C4-2B (cell line): ENCODE results near the gene GBGT1.

Source experiments
- ZFX ChIP-seq: fragments of 450-650 bp; IDR thresholded peaks from 2 replicates; pipeline ENCODE4 v1.6.1; 2017
- TF ChIP-seq, protein P1 (sequence below): fragments of 450-650 bp; conservative IDR thresholded peaks from 2 replicates; pipeline ENCODE4 v1.5.1; 2017; ENCODE audit warnings: mild to moderate bottlenecking

GRCh38 chr9:133113163-133113948, 50.4 kb downstream of the GBGT1 start:
- TF ChIP-seq, protein P1, sequence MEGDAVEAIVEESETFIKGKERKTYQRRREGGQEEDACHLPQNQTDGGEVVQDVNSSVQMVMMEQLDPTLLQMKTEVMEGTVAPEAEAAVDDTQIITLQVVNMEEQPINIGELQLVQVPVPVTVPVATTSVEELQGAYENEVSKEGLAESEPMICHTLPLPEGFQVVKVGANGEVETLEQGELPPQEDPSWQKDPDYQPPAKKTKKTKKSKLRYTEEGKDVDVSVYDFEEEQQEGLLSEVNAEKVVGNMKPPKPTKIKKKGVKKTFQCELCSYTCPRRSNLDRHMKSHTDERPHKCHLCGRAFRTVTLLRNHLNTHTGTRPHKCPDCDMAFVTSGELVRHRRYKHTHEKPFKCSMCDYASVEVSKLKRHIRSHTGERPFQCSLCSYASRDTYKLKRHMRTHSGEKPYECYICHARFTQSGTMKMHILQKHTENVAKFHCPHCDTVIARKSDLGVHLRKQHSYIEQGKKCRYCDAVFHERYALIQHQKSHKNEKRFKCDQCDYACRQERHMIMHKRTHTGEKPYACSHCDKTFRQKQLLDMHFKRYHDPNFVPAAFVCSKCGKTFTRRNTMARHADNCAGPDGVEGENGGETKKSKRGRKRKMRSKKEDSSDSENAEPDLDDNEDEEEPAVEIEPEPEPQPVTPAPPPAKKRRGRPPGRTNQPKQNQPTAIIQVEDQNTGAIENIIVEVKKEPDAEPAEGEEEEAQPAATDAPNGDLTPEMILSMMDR: no peak
- no peak for TF ChIP-seq ZFX
